Mesenchymal stem cell (in vitro differentiated cells and primary cell): Measurements from ENCODE around the gene NSMCE1.

Experiments used
- DNase-seq: peaks from one replicate; pipeline ENCODE4 v3.0.0-alpha.2; 2013
- H2AFZ ChIP-seq: one replicate; pipeline ENCODE4 v1.6.1; 2013; ENCODE audit warnings: low read depth, mild to moderate bottlenecking, control low read depth, inconsistent platforms, low read length, moderate library complexity
- H2AK5ac ChIP-seq: 2 replicates; pipeline ENCODE4 v1.6.1; 2013; ENCODE audit warnings: low read length, moderate library complexity, mild to moderate bottlenecking, inconsistent platforms; ENCODE audit not compliant: severe bottlenecking
- H2BK120ac ChIP-seq: one replicate; pipeline ENCODE4 v1.6.1; 2013; ENCODE audit warnings: low read depth, mild to moderate bottlenecking, inconsistent platforms, low read length, moderate library complexity
- H2BK12ac ChIP-seq, 2 experiments: one replicate each; pipeline ENCODE4 v1.6.1; 2013; ENCODE audit warnings: inconsistent platforms in 2 of 2, low read length in 2 of 2, mild to moderate bottlenecking in 2 of 2, moderate library complexity in 2 of 2, control low read depth in 1 of 2
- H2BK15ac ChIP-seq: one replicate; pipeline ENCODE4 v1.6.1; 2013; ENCODE audit warnings: mild to moderate bottlenecking, low read depth, inconsistent platforms; ENCODE audit not compliant: poor library complexity, severe bottlenecking
- H2BK5ac ChIP-seq: 2 replicates; pipeline ENCODE4 v1.6.1; 2013; ENCODE audit warnings: low read depth, mild to moderate bottlenecking, low read length, control low read depth, inconsistent platforms; ENCODE audit not compliant: poor library complexity, severe bottlenecking
- H3K14ac ChIP-seq, 2 experiments: one replicate each; pipeline ENCODE4 v1.6.1; 2013; ENCODE audit warnings: inconsistent platforms in 2 of 2, low read length in 2 of 2, control low read depth in 1 of 2, mild to moderate bottlenecking in 1 of 2, moderate library complexity in 1 of 2
- H3K18ac ChIP-seq, 2 experiments: one replicate each; pipeline ENCODE4 v1.6.1; 2013; ENCODE audit warnings: inconsistent platforms in 2 of 2, low read length in 2 of 2, control low read depth in 1 of 2, low read depth in 1 of 2, mild to moderate bottlenecking in 1 of 2
- H3K23ac ChIP-seq, 2 experiments: one replicate each; pipeline ENCODE4 v1.6.1; 2013; ENCODE audit warnings: inconsistent platforms in 2 of 2, low read length in 2 of 2, mild to moderate bottlenecking in 2 of 2, moderate library complexity in 2 of 2, control low read depth in 1 of 2
- H3K27ac ChIP-seq: 2 replicates; pipeline ENCODE4 v1.5.1; 2013; ENCODE audit warnings: mild to moderate bottlenecking, moderate library complexity, low read length, control low read depth, inconsistent platforms; ENCODE audit not compliant: poor library complexity, severe bottlenecking
- H3K27me3 ChIP-seq, 2 experiments: 2 replicates each; pipeline versions ENCODE4 v1.6.1 to v1.7.0; 2013; ENCODE audit warnings: low read length in 2 of 2, mild to moderate bottlenecking in 2 of 2, moderate library complexity in 2 of 2, control low read depth in 1 of 2, inconsistent platforms in 1 of 2; ENCODE audit not compliant: control insufficient read depth in 1 of 2, insufficient read depth in 1 of 2
- H3K36me3 ChIP-seq, 2 experiments: 2 replicates each; pipeline versions ENCODE4 v1.6.1 to v1.7.0; 2013; ENCODE audit warnings: low read length in 2 of 2, control low read depth in 1 of 2, inconsistent platforms in 1 of 2, low read depth in 1 of 2, mild to moderate bottlenecking in 1 of 2; ENCODE audit not compliant: insufficient read depth in 2 of 2, control insufficient read depth in 1 of 2
- H3K4ac ChIP-seq, 2 experiments: one replicate each; pipeline ENCODE4 v1.6.1; 2013; ENCODE audit warnings: inconsistent platforms in 2 of 2, low read length in 2 of 2, mild to moderate bottlenecking in 2 of 2, moderate library complexity in 2 of 2, control low read depth in 1 of 2, low read depth in 1 of 2
- H3K4me1 ChIP-seq: 2 replicates; pipeline ENCODE4 v1.6.1; 2013; ENCODE audit warnings: low read depth, low read length, control low read depth; ENCODE audit not compliant: control insufficient read depth, insufficient read depth
- H3K4me2 ChIP-seq: 2 replicates; pipeline ENCODE4 v1.6.1; 2013; ENCODE audit warnings: low read length, mild to moderate bottlenecking, inconsistent platforms; ENCODE audit not compliant: poor library complexity, severe bottlenecking
- H3K4me3 ChIP-seq, 2 experiments: 2 replicates each; pipeline versions ENCODE4 v1.5.1 to v1.7.0; 2013; ENCODE audit warnings: low read length in 2 of 2, mild to moderate bottlenecking in 2 of 2, control low read depth in 1 of 2, low read depth in 1 of 2; ENCODE audit not compliant: insufficient read depth in 1 of 2
- H3K79me1 ChIP-seq: replicated peaks from 2 replicates; pipeline ENCODE4 v1.6.1; 2013; ENCODE audit warnings: mild to moderate bottlenecking, control low read depth, low read length, inconsistent platforms; ENCODE audit not compliant: poor library complexity, severe bottlenecking
- H3K9ac ChIP-seq: 2 replicates; pipeline ENCODE4 v1.7.0; 2013; ENCODE audit warnings: mild to moderate bottlenecking, low read length, moderate library complexity
- H3K9me3 ChIP-seq: 2 replicates; pipeline ENCODE4 v1.7.0; 2013; ENCODE audit warnings: mild to moderate bottlenecking, low read length; ENCODE audit not compliant: control insufficient read depth
- H4K8ac ChIP-seq: one replicate; pipeline ENCODE4 v1.6.1; 2013; ENCODE audit warnings: inconsistent platforms, mild to moderate bottlenecking, low read length, moderate library complexity
- H4K91ac ChIP-seq: one replicate; pipeline ENCODE4 v1.6.1; 2013; ENCODE audit warnings: mild to moderate bottlenecking, low read length, inconsistent platforms
- WGBS: methylation state at CpG from one replicate; pipeline ENCODE4 v1.1.7; 2013; ENCODE audit warnings: mixed read lengths; 5-methylcytosine and 5-hydroxymethylcytosine counted together

NSMCE1 gene

DNA sequence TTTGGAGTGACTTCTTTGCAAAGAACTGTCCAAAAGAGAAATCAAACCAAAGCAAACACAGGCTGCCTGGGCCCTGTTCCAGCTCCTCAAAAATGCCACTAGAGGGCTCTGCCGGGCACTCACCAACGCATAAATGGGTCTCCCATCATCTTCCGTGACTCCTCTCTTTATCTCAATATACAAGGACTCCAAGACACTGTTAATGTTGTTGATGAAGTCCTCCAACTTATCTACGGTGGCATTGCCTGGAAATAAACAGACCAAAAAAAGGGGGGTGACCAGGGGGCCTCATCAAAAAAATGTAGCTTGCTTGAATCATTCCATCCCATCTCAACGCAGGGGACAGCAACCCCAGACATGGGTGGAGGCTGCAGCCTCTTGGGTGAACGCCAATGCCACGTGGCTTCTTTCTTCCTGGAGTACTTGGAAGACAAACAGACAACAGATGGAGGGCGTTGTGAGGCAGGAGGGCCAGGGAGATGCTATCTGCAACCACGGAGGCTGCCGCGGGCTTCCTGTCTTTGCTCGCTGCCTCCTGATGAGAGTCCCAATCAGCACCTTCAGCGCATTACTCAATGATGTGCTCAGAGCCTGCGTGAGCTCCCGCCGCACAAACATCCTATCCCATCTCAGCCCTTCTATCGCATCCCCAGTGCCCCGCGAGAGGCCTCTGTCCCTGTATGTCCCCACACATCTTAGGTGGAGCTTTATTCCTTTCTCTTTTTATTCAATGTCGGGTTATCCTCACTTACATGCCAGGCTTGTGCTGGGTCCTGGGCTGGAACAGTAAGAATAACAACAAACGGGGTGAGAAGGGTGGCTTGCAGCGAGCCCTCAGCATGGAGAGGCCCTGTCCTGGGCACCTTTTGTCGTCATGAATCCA is 33.3 kb downstream of the NSMCE1 start:
- Histone ChIP-seq H4K91ac (peak overlapping the region; percentile 96), H3K23ac (peak overlapping the region in 1 of 2 experiments; percentile 87), H3K4me1 (peaks cover 25% of the 10 kb centered on the region), H3K27me3 (no peaks in the 10 kb centered on the region), H3K9me3 (no peaks in the 10 kb centered on the region), H3K36me3 (peaks cover 36 to 37% of the 10 kb centered on the region in 2 experiments), H4K8ac (peak overlapping the region; percentile 98), H3K4ac (peak overlapping the region; percentile 83 to 94), H2BK15ac (peak overlapping the region; percentile 92), H2BK120ac (peak overlapping the region; percentile 80), H3K4me2 (no peak overlapping the region), H3K9ac (peak overlapping the region; percentile 76), H3K79me1 (peaks cover 29% of the 10 kb centered on the region), H3K4me3 (peak overlapping the region in 1 of 2 experiments; percentile 54), H2AFZ (peak overlapping the region; percentile 69), H2AK5ac (peak overlapping the region; percentile 77), H3K14ac (peak overlapping the region in 1 of 2 experiments; percentile 23), H3K27ac (no peak overlapping the region), H3K18ac (peak overlapping the region; percentile 87 to 93), H2BK12ac (peak overlapping the region; percentile 88 to 98), H2BK5ac (no peak overlapping the region)
- peak; percentile 96 for DNase-seq
- 49% methylated on average over 23 of the region's 23 CpGs for WGBS

DNA sequence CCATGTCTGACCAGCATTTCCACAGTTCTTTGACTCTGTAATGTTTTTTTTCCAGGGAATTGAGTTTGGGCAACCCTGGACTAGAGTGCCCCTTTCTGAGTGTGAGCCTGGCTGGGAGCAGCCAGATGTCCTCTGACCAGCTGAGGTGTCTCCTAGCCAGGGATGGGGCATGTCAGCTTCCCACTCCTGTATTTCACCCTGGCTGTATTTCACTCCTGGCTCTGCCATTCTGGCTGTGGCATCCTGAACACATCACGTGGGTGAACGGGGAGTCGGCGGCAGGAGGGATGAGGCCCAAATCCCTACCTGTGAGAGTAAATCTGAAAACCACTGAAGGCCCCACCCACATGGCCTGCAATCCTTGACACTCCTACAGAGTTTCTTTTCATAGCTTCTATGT is 34.0 kb downstream of the NSMCE1 start:
- 71% methylated on average over 4 of the region's 4 CpGs for WGBS
- Histone ChIP-seq H3K23ac (no peak overlapping the region), H3K4me1 (peaks cover 23% of the 10 kb centered on the region)

DNA sequence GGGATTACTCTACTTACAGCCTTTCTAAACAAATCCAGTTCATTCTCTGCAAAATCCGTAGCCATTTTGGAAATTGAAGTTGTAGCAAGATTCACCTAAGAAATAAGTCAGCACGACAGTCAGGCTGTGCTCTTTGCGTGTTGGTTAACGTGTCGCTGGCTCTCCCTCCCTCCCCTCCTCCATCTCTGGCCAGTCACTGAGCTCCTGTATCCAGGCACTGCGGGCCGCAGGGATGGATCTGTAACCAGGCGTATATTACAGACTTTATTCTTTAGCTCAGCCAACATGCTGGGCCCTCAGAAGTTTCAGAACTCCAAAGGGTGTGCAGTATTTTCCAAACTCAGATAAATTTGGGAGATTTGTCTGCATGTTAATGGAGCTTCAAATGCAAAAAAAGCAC is 34.4 kb downstream of the NSMCE1 start:
- H3K79me1 ChIP-seq: peaks cover 25% of the 10 kb centered on the region
- H2BK15ac ChIP-seq: peak overlapping the region; percentile 75
- H3K4ac ChIP-seq: peak overlapping the region in 1 of 2 experiments; percentile 37
- 92% methylated on average over 8 of the region's 8 CpGs for WGBS
- H2AK5ac ChIP-seq: no peak overlapping the region
- no peak overlapping the region for H4K8ac ChIP-seq
- peaks cover 40 to 42% of the 10 kb centered on the region in 2 experiments for H3K36me3 ChIP-seq
- no peak overlapping the region for H3K18ac ChIP-seq
- peak overlapping the region; percentile 50 for H3K9ac ChIP-seq
- H2BK12ac ChIP-seq: peak overlapping the region in 1 of 2 experiments; percentile 75
- no peak overlapping the region for H3K27ac ChIP-seq
- H3K4me3 ChIP-seq: no peak overlapping the region
- no peak overlapping the region for H3K14ac ChIP-seq
- no peak overlapping the region for H4K91ac ChIP-seq
- H3K23ac ChIP-seq: no peak overlapping the region
- no peak overlapping the region for H3K4me2 ChIP-seq
- H3K4me1 ChIP-seq: peaks cover 23% of the 10 kb centered on the region
- DNase-seq: no peak
- no peak overlapping the region for H2BK120ac ChIP-seq
- no peak overlapping the region for H2AFZ ChIP-seq
- H3K27me3 ChIP-seq: no peaks in the 10 kb centered on the region
- no peaks in the 10 kb centered on the region for H3K9me3 ChIP-seq
- no peak overlapping the region for H2BK5ac ChIP-seq

More for the DNA sequence above, 34.0 kb downstream of the NSMCE1 start:
- Histone ChIP-seq H4K91ac (peak overlapping the region; percentile 87), H2AK5ac (no peak overlapping the region), H3K4me3 (no peak overlapping the region), H3K4me2 (no peak overlapping the region), H3K18ac (peak overlapping the region in 1 of 2 experiments; percentile 29), H3K79me1 (peaks cover 25% of the 10 kb centered on the region), H2BK120ac (no peak overlapping the region), H3K9ac (peak overlapping the region; percentile 50), H4K8ac (no peak overlapping the region), H2AFZ (no peak overlapping the region), H2BK15ac (peak overlapping the region; percentile 17), H2BK5ac (no peak overlapping the region), H3K27me3 (no peaks in the 10 kb centered on the region), H3K14ac (no peak overlapping the region), H2BK12ac (peak overlapping the region; percentile 0 to 26), H3K4ac (no peak overlapping the region), H3K27ac (no peak overlapping the region), H3K36me3 (peaks cover 40% of the 10 kb centered on the region in 2 experiments), H3K9me3 (no peaks in the 10 kb centered on the region)
- DNase-seq: no peak

DNA sequence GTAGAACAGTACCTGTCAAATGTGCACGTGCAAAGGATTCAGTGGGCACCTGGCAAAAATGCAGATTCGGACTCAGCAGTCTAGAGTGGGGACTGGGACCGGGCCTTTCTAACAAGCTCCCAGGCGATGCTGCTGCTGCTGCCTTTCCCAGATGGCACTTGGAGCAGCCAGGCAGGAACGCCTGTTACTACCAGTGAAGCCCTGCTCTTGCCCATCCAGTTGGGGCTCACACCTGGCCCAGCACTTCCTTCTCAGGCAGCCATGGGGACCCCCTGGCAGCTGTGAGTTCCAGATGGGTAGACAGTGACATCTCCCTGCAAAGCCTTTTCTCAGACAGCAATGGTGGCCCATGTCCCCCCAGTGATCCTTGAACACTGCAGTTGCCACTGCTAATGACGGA is 34.8 kb downstream of the NSMCE1 start:
- no peak overlapping the region for H2BK120ac ChIP-seq
- H3K23ac ChIP-seq: no peak overlapping the region
- H3K4me2 ChIP-seq: no peak overlapping the region
- no peak overlapping the region for H2AFZ ChIP-seq
- peak overlapping the region in 1 of 2 experiments; percentile 11 for H3K18ac ChIP-seq
- no peak overlapping the region for H2AK5ac ChIP-seq
- H3K4ac ChIP-seq: no peak overlapping the region
- peaks cover 26% of the 10 kb centered on the region for H3K79me1 ChIP-seq
- peaks cover 40 to 46% of the 10 kb centered on the region in 2 experiments for H3K36me3 ChIP-seq
- WGBS: 84% methylated on average over 6 of the region's 6 CpGs
- H3K4me3 ChIP-seq: no peak overlapping the region
- H4K91ac ChIP-seq: peak overlapping the region; percentile 66
- no peaks in the 10 kb centered on the region for H3K27me3 ChIP-seq
- no peak overlapping the region for H2BK15ac ChIP-seq
- no peak for DNase-seq
- no peak overlapping the region for H3K9ac ChIP-seq
- no peak overlapping the region for H4K8ac ChIP-seq
- H3K4me1 ChIP-seq: peaks cover 23% of the 10 kb centered on the region
- H3K9me3 ChIP-seq: no peaks in the 10 kb centered on the region
- no peak overlapping the region for H2BK5ac ChIP-seq
- no peak overlapping the region for H3K27ac ChIP-seq
- H2BK12ac ChIP-seq: peak overlapping the region in 1 of 2 experiments; percentile 75
- H3K14ac ChIP-seq: no peak overlapping the region
